Endothelial cell of umbilical vein (primary cell): ENCODE data around the gene SLC38A2.

Experiments used
- CTCF ChIP-seq, 2 donors: IDR thresholded peaks; 1 replicate in 1 of 2; 2 replicates in 1 of 2; pipeline ENCODE4 v1.5.1; 2011; ENCODE audit warnings: low read length in 2 of 2, mild to moderate bottlenecking in 2 of 2, moderate library complexity in 2 of 2, control low read depth in 1 of 2, inconsistent platforms in 1 of 2, low read depth in 1 of 2; ENCODE audit not compliant: insufficient read depth in 1 of 2; ENCODE audit errors: extremely low read depth in 1 of 2
- EZH2 ChIP-seq: IDR thresholded peaks from 2 replicates; pipeline ENCODE4 v1.6.1; 2012; ENCODE audit warnings: borderline replicate concordance, low read depth, mild to moderate bottlenecking, moderate library complexity, low read length, inconsistent platforms; ENCODE audit not compliant: severe bottlenecking
- JUN ChIP-seq: IDR thresholded peaks from 2 replicates; pipeline ENCODE4 v1.6.1; 2011; ENCODE audit warnings: borderline replicate concordance, low read depth; ENCODE audit not compliant: insufficient read length, insufficient read depth

- TF ChIP-seq EZH2 (no peak), CTCF (IDR thresholded peaks at IDR 0.05; ENCODE audit: extremely low read depth in 1 of 2, insufficient read depth in 1 of 2, low read depth in 1 of 2, low read length in 2 of 2) (no peak), JUN (no peak)
These were observed 5.8 kb downstream of the SLC38A2 start for GRCh38 chr12:46366771-46367170.
